GM06990 (cell line): ENCODE data around the gene ZNF554.

ENCODE experiments used
- DNase-seq: peaks from one replicate; pipeline ENCODE4 v3.0.0-alpha.2; 2011; ENCODE audit not compliant: insufficient read length; ENCODE audit errors: extremely low read depth
- H3K27me3 ChIP-seq: replicated peaks from 2 replicates; pipeline ENCODE4 v1.6.0; 2011; ENCODE audit warnings: low read length; ENCODE audit not compliant: control insufficient read depth, insufficient read depth
- H3K36me3 ChIP-seq: 2 replicates; pipeline ENCODE4 v1.5.1; 2011; ENCODE audit warnings: low read length; ENCODE audit not compliant: control insufficient read depth, insufficient read depth
- H3K4me3 ChIP-seq: replicated peaks from 2 replicates; pipeline ENCODE4 v1.5.1; 2011; ENCODE audit warnings: low read depth, mild to moderate bottlenecking, control low read depth, low read length
- TF ChIP-seq, protein P1 (sequence below): IDR thresholded peaks from 2 replicates; pipeline ENCODE4 v1.5.1; 2011; ENCODE audit warnings: low read length, control low read depth, mild to moderate bottlenecking, inconsistent platforms; ENCODE audit not compliant: insufficient read depth, poor library complexity, severe bottlenecking

The ZNF554 gene

DNA sequence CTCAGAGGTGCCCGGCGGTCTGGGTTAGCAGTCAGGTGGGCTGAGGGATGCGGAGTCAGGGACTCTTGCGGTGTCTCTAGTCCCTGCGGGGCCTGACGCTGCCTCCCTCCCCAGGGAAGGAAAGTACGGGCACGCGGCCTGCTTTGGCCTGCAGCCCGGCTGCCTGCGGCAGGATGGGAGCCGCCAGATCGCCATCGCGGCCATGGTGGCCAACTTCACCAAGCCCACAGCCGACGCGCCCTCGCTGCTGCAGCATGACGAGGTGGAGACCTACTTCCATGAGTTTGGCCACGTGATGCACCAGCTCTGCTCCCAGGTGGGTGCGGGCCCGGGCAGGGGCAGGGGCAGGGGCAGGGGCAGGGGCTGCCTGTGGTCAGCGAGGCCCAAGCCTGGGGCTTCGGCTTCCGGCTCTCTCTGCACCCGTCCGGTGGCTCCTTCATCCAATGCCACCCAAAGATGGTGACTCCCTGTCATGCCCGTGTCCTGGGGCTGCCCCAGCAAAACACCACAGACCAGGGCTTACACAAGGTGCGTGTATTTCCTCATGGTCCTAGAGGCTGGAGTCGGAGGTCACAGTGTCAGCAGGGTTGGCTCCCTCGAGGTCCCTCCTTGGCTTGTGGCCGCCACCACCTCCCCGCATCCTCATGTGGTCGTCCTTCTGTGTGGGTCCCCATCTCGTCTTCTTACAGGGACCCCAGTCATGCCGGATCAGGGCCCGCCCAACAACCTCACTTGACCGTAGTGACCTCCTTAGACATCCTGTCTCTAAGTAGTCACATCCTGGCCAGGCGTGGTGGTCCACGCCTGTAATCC, 11.3 kb upstream of the ZNF554 start:
- TF ChIP-seq, protein P1, sequence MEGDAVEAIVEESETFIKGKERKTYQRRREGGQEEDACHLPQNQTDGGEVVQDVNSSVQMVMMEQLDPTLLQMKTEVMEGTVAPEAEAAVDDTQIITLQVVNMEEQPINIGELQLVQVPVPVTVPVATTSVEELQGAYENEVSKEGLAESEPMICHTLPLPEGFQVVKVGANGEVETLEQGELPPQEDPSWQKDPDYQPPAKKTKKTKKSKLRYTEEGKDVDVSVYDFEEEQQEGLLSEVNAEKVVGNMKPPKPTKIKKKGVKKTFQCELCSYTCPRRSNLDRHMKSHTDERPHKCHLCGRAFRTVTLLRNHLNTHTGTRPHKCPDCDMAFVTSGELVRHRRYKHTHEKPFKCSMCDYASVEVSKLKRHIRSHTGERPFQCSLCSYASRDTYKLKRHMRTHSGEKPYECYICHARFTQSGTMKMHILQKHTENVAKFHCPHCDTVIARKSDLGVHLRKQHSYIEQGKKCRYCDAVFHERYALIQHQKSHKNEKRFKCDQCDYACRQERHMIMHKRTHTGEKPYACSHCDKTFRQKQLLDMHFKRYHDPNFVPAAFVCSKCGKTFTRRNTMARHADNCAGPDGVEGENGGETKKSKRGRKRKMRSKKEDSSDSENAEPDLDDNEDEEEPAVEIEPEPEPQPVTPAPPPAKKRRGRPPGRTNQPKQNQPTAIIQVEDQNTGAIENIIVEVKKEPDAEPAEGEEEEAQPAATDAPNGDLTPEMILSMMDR: no peak
- DNase-seq: no peak
- Histone ChIP-seq H3K36me3 (peaks cover 55% of the 10 kb centered on the region), H3K4me3 (no peak overlapping the region), H3K27me3 (no peaks in the 10 kb centered on the region)

DNA sequence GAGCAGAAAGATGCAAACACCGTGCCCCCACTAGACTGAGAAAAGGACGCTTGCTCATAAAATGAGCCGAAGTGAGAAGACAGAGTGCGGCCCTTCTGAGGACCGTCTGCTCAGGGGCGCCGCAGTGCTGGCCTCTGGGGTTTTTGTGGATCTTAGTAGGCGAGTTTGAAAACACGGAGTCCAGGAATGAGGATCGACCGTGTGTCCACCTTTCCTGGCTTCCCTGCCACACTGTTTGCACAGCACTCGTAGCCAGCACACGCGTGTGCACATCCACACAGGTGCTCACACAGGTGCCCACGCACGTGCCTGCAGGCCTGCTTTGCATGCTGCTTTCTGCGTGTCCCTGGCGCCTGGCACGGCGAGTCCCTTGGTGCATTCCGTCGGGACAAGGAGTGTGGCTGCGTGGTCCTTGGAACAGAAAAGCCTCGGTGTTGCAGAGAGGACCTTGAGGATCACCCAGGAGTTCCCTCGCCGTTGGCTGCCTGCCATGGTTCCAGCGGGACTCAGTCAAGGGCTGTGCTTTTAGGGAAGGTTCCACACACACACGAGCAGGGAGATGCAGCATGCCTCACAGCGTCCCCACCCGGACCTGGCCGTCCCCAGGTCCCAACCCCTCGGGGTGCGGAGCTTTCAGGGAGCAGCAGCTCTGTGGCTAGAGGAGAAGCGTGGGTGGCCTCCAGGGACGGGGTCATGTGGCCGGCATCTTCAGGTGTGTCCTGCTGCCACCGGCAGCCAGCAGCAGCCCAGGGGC, 10.1 kb upstream of the ZNF554 start:
- TF ChIP-seq, protein P1: no peak
- DNase-seq: no peak
- Histone ChIP-seq H3K4me3 (no peak overlapping the region), H3K27me3 (no peaks in the 10 kb centered on the region), H3K36me3 (peaks cover 53% of the 10 kb centered on the region)

DNA sequence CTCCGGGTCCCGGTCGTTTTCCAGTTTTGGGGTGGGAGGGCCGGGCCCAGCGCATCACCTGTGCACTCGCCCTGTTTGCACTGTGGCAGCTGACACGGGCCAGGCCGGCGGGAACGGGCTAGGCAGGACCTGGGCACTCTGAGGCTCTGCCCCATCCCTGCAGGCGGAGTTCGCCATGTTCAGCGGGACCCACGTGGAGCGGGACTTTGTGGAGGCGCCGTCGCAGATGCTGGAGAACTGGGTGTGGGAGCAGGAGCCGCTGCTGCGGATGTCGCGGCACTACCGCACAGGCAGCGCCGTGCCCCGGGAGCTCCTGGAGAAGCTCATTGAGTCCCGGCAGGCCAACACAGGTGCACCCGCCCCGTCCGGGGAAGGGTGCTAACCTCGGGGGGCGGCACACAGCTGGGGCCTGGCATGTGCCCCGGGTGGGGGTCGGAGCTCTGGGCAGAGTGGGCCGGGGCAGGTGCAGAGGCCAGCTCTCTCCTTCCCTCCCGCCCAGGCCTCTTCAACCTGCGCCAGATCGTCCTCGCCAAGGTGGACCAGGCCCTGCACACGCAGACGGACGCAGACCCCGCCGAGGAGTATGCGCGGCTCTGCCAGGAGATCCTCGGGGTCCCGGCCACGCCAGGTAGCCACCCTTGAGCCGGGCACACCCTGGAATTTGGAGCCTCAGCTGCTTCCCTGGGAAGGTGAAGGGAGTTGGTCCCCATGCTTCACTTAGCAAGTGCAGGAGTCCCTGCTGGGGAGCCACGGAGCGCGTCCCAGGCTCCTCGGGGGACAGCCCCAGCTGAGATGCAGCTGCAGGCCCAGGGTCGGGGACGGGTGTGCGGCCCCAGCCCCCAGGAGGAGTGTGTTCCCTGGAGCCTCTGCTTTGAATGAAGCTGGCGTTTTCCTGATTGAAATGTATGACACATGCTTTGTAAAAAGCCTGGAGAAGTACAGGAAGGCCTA, 9.3 kb upstream of the ZNF554 start:
- TF ChIP-seq, protein P1: no peak
- Histone ChIP-seq H3K27me3 (no peaks in the 10 kb centered on the region), H3K36me3 (peaks cover 53% of the 10 kb centered on the region), H3K4me3 (no peak overlapping the region)
- no peak for DNase-seq

DNA sequence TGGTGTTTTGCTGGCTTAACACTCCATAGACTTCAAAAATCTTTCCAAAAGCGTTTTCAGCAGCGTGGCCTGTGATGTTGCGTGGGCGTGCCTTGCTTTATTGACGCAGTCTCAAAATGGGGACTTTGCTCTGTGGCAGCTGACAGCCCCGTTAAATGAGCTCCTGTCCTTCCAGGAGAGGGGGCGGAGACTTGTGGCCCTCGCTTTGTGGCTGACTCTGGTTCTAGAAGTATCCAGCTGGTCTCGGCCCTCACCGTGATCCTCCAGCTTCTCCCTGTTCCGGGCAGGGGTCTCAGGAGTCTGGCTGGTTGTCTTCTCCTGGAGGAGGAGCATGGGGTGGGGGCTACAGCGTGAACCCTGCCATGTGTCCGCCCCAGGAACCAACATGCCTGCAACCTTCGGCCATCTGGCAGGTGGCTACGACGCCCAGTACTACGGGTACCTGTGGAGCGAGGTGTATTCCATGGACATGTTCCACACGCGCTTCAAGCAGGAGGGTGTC, 8.4 kb upstream of the ZNF554 start:
- TF ChIP-seq, protein P1: no peak
- Histone ChIP-seq H3K27me3 (no peaks in the 10 kb centered on the region), H3K4me3 (no peak overlapping the region), H3K36me3 (peaks cover 48% of the 10 kb centered on the region)
- no peak for DNase-seq

DNA sequence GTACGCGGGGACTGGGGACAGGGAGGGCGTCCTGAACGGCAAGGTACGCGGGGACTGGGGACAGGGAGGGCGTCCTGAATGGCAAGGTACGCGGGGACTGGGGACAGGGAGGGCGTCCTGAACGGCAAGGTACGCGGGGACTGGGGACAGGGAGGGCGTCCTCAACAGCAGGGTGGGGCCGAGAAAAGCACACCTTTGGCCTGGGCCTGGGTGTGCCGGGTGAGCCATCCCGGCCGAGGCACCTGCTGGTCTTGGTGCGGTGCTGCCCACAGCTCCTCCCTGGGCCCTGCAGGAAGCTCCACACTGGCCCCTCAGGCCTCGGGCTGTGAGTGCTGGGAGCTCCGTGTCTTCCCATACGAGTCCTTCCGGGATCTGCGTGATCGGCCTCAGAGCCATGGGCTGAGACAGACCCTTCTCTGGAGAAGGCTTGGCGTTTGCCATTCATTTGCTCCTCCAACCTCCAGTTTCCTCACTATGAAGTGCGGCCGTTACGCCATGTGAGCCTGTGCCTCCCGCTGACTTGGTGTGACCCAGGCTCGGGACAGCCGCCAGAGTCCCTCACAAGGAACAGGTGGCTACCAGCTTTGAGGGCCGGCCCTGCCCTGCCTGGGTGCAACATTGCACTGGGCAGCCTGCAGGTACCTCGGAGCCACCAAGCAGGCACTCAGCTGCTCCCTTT, 7.8 kb upstream of the ZNF554 start:
- Histone ChIP-seq H3K27me3 (no peaks in the 10 kb centered on the region), H3K4me3 (no peak overlapping the region), H3K36me3 (peaks cover 46% of the 10 kb centered on the region)
- no peak for DNase-seq
- TF ChIP-seq, protein P1: no peak
